GM18520 (cell line): ENCODE data around the gene ARHGAP29.
"Not testable (repeated sequence)": the region's sequence is repeated elsewhere in the genome, so short reads cannot be mapped to it uniquely, and the experiment has no call there.

Experiments used
- ATAC-seq: cut with Tn5 transposase; IDR thresholded peaks from one replicate; pipeline ENCODE4 v1.9.1; 2021; ENCODE audit not compliant: unreplicated experiment

Gene ARHGAP29

GRCh38 chr1:94182191-94182590, 55.2 kb downstream of the ARHGAP29 start:
- ATAC-seq: no peak

GRCh38 chr1:94180650-94181049, 56.7 kb downstream of the ARHGAP29 start:
- ATAC-seq: no peak

DNA sequence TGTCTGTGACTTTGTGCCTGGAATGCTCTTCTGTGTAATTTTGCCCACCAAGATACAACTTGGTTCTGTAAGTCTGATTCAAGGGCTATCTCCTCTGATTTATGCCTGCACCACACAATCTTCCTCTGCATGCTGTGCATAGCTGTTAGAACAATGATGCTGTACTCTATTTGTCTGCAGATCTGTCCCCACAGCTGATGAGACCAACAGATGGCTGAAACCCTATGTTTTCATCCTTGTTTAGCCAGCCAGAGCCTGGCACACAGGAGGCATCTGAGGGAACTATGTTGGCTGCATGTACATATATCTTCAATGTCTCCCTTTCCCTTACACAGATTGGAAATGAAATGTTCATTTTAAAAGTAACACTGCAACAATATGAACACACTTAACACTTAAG, 58.5 kb downstream of the ARHGAP29 start:
- ATAC-seq: no peak

DNA sequence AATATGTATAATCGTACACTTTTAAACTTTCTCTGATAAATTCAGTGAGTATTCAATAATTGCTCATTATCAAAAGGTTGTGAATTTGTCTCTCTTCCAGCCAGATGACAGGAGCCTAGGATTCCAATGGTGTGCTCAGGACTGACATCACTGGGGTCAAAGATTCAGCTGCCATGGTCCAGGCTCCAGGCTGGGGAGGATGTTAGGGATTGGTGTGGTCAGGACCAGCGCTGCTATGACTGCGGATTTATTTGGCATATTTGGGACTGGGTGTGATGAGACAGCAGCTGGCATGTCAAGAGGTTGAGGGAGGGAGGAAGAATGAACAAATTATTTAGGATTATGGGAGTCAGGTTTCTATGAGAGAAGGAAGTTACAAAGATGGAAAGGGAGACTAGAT, 68.3 kb downstream of the ARHGAP29 start:
- ATAC-seq: no peak

DNA sequence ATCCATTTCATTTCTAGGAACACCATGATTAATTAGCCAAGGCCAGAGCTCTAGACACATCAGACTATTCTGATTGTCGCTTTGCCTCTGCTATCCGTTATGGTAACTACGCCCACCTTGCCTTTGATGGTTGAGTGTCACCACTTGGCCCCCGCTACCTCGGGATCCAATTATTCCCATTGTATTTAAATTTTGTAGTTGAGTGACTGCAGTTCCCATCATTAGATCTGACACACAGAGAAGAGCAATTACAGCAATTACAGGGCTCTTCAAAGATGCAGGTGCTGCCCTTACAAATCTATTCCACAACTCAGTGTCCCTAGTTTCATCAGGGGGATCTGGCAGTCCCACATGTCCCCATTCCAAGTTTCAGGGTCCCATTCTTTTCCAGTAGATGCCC, 71.5 kb downstream of the ARHGAP29 start:
- ATAC-seq: no peak

DNA sequence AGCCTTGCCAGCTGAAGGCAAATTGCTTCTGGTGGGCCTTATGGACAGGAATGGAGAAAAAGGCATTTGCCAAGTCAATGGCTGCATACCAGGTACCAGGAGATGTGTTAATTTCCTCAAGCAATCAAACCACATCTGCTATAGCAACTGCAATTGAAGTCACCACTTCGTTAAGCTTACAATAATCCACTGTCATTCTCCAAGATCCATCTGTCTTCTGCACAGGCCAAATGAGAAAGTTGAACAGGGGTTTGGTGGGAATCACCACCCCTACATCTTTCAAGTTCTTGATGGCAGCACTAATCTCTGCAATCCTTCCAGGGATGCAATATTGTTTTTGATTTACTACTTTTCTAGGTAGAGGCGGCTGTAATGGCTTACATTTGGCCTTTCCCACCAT, 72.5 kb downstream of the ARHGAP29 start:
- not testable (repeated sequence) for ATAC-seq

- not testable (repeated sequence) for ATAC-seq
Observed at GRCh38 chr1:94164121-94164520, 73.3 kb downstream of the ARHGAP29 start.

- not testable (repeated sequence) for ATAC-seq
Observed at GRCh38 chr1:94163249-94163648, 74.1 kb downstream of the ARHGAP29 start.

DNA sequence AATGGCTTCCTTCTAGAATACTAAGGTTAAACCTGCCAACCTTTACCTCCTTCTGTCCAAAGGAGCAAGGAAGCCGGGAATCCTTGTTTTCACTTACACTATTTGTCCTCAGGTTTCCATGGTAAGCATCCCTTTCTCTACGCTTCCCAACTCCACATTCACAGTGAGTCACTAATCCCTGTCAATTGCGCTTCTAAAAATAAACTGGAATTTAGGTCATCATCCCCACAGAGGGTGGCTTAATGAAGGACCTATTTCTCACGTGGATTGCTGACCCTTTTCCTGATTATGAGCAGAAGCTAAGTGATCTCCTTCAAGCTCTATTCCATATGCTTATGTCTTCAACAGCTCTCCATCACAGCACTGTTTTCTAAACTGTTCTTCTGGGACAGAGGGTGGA, 76.6 kb downstream of the ARHGAP29 start:
- ATAC-seq: no peak

GRCh38 chr1:94156096-94156625, 81.2 kb downstream of the ARHGAP29 start:
- ATAC-seq: no peak

DNA sequence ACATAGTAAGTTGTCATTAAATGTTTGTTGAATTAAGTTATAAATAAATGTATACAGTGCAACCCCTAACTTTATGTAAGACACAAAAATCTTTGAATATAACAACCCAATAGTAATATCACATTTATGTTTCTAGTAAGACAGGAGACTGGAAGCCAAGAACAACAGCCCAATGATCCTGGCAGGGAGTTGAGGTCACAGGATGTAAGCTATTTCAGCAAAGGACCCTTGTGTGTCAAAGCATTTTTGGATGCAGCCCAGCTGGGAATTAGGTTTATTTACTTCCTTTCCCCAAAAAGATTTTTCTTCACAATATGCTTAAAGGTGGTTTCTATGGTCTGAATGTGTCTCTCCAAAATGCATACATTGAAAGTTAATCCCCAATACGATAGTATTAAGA, 82.4 kb downstream of the ARHGAP29 start:
- ATAC-seq: no peak

DNA sequence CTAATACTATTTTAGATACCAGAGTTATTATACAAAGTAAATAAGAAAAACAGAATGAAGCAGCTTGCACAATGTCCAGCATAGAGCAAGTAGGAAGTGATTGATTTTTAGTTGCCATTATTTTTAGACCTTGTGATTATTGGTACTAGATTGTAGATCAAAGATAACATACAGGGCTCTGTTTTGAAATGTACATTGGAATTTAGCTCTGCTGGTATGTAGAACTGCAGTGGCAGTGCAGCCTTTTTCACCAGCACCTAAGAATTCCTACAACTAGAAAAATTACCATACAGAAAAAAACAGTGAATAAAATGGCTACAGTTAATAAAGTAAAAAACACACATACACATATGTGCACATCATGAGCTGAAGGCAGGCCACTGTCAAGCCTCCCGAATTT, 84.3 kb downstream of the ARHGAP29 start:
- no peak for ATAC-seq

DNA sequence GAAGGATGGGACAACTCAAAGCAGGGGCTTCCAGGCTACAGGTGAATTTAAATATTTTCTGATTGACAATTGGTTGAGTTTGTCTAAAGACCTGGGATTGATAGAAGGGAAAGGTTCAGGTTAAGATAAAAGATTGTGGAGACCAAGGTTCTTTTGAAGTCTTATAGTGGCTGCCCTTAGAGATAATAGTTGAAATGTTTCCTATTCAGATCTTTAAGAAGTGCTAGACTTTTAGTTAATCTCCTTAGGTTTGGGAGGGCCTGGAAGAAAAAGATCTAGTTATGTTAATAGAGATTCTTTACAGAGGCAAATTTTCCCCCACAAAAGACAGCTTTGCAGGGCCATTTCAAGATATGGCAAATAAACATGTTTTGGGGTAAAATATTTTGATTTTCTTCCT, 88.2 kb downstream of the ARHGAP29 start:
- not testable (repeated sequence) for ATAC-seq

DNA sequence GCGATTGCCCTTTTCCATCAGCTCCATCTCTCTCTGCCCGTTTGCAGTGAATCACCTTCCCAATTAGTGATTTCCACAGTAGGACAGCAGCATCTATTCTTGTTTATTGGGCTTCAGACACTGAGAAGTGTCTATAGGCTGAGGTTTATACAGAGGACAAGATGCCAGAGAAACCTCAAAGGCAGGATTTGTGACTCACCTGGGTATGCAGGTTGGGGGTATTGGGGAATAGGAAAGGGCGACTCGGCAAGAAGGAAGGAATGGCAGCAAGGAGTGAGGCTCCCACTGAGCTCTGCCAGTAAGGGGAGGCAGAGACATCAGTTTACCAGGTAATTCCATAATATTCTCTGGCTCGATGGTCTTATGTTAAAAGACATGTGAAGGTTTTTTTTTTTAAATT, 91.1 kb downstream of the ARHGAP29 start:
- no peak for ATAC-seq

DNA sequence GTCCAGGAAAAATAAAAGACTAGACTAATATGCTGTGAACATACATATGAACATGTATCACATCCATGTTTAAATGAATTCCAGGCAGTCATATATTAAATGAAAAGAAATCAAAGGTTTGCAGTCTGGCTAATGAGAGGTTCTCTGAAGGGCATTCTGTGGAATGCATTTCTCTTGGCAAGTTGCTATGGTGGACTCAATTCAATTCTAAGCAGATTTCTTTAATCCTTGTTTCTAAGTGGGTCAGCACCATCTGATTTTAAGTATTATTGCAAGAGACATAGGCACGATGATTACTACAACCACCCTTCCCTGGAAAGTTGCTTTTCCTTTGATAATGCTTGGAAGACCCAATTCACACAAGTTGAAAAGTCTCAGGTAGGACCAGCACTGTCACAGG, 92.5 kb downstream of the ARHGAP29 start:
- ATAC-seq: no peak

- ATAC-seq: no peak
Observed at GRCh38 chr1:94143809-94144176, 93.6 kb downstream of the ARHGAP29 start.

- ATAC-seq: no peak
Observed at GRCh38 chr1:94143173-94143808, 94.1 kb downstream of the ARHGAP29 start.

DNA sequence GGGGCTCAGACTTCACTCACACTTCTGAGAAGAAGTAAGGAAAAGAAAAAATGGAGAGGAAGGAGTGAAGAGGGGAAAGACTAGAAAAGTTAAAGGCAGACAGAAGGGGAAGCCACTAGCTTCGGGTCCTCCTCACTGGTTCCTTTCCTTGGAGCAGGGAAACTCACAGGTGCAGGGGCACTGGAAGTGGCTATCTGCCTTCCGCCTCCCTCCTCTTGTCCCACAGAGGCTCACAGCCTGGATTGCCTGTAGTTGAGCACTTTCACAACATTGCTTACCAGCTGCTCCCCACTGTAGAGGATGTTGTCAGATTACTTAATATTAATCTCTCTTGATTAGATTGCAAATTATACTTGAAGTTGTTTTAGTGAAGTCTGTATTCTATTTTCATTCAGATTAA, 94.8 kb downstream of the ARHGAP29 start:
- no peak for ATAC-seq

GRCh38 chr1:94142022-94142421, 95.4 kb downstream of the ARHGAP29 start:
- no peak for ATAC-seq

GRCh38 chr1:94132111-94132510, 105.3 kb downstream of the ARHGAP29 start:
- ATAC-seq: no peak

DNA sequence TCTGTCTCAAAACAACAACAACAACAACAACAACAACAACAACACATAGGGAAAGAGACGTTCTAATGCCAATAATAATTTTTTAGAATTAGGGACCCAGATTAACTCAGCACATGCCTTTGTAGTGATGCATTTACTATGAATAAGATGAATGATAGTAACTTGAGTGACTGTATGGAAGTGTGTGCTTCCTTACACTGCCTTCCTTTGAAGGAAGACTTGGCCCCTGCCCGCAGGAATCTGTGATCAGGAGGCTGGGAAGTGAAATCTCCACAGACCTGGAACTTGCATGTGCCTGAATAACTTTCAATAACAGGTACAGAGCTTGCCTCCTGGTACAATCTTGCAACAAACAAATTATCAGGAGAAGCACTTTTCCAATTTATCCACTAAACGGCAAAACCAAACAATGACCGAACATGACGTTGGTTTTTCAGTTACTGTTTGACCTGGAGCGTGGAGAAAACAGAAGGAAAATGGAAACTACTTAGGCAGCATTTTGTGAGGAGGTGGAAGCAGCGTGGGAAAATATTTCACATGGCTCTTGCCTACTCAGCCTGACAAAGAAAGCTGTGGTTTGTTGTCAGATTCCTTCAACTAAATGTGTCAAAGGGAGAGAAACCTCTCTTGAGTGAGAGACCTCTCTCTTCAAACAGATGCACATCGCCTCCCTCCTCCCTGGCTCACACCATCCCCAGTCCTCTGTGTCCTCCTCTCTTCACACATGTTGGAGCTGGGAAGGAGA, 106.4 kb downstream of the ARHGAP29 start:
- no peak for ATAC-seq

DNA sequence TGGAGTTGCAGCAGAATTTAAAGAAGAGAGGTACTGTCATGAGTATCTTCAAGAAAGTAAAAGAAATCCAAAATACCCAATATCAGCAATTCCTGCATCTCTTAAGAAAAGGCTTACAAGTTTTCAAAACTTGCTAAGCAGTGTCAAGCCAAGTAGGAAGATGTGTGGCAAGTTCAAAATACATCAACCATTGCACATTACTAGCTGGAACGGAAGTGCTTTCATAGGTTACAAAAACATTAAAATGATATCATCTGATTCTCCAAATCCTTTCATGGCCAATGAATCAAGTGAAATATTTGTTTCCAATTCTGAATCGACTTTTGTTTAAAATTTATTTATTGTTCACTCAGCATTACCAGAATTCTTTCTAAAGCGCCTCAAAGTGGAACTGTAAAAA, 110.7 kb downstream of the ARHGAP29 start:
- no peak for ATAC-seq
